ENCODE results near the gene CELA3A. TPM values are rescaled to one million over a fixed set of nuclear protein-coding genes. Genes with fewer than 3 reads are reported as not detected.

CELA3A gene, protein sequence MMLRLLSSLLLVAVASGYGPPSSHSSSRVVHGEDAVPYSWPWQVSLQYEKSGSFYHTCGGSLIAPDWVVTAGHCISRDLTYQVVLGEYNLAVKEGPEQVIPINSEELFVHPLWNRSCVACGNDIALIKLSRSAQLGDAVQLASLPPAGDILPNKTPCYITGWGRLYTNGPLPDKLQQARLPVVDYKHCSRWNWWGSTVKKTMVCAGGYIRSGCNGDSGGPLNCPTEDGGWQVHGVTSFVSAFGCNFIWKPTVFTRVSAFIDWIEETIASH
- not detected in 2 replicates for total RNA-seq

DNA sequence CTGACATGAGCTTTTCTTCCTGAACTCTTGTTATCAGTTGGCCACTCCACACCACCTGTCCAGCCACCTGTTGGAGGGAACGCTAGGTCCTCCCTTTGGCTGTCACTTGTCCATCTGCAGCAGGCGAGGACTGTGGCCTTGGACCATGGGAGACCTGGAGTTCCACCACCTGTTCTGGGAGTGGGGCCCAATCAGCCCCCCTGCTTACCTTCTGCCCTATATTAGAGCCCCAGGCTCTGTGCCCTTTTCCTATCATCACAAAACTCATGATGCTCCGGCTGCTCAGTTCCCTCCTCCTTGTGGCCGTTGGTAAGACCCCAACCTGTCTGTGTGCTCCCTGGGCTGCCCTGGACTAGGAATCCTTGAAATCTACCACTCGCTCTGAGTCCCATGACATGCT is at the start of gene CELA3A:
TSS of gene CELA3A (plus strand) at position 249 of the 400 bp plus-strand sequence. CDS start at position 267, 18 bp downstream.

DNA sequence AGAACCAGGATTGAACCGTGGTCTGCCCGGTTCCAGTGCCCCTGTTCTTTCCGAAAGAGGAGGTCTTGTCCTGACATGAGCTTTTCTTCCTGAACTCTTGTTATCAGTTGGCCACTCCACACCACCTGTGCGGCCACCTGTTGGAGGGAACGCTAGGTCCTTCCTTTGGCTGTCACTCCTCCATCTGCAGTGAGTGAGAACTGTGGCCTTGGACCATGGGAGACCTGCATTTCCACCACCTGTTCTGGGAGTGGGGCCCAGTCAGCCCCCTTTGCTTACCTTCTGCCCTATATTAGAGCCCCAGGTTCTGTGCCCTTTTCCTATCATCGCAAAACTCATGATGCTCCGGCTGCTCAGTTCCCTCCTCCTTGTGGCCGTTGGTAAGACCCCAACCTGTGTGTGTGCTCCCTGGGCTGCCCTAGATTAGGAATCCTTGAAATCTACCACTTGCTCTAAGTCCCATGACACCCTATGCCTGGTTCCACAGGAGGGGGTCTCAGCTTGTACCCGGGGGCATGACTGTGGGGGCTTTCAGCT is 24.7 kb upstream of the CELA3A start, which contains the start of gene CELA3B:
TSS of gene CELA3B (plus strand) at position 320 of the 537 bp plus-strand sequence. CDS start at position 338, 18 bp downstream.

DNA sequence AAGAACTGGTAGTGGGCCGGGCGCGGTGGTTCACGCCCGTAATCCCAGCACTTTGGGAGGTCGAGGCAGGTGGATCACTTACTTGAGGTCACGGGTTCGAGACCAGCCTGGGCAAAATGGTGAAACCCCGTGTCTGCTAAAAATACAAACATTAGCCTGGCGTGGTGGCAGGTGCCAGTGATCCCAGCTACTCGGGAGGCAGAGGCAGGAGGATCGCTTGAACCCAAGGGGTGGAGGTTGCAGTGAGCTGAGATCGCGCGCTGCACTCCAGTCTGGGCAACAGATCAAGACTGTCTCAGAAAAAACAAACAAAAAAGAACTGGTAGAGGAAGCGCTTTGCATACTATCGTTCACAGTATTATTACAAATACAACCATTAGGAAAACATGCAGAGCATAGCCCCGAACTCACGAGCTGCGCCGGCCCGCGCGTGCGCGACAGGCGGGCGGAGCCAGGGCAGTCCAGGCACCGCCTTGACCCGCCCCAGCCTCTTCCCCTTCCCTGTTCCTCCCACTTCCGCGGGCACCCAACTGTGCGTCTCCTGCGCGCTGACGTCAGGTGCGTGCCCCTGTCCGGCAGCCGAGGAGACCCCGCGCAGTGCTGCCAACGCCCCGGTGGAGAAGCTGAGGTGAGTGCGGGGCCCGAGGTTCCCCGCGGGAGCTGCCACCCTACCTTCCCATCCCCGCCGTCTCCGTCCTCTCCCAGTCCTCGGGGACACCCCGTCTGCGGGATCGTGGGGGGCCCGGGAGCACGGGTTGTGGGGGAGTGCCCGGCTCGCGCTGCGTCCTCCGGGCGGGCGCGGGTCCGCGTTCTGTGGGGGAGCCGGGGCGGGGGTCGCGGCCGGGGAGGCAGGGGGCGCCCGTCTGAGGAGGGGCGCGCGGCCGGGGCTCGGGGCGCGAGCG is 50.9 kb downstream of the CELA3A start, which contains the start of gene CDC42:
TSS of gene CDC42 (plus strand) at position 595 of the 902 bp plus-strand sequence. CDS start 25,770 bp downstream, outside the sequence.

Small RNAs within 50 kb of the gene (small RNA-seq; reads per million reads assigned to genes)
- gene RN7SL186P (not detected), gene RN7SL386P (not detected), gene RNU6-1022P (not detected), gene RNU6-776P (not detected)

Other genes with a start within 250 kb of the CELA3A start
- gene USP48, start 218.5 kb upstream of the CELA3A start, total RNA-seq, result 27.6 and 35.6 TPM in 2 replicates
- gene LDLRAD2, start 189.4 kb upstream of the CELA3A start, total RNA-seq, result not detected in 2 replicates
- 123 and 144 TPM in 2 replicates for gene HSPG2, start 64.3 kb upstream of the CELA3A start, total RNA-seq
- gene CELA3B, start 24.6 kb upstream of the CELA3A start, total RNA-seq, result not detected in 2 replicates
- gene CDC42, start 51.1 kb downstream of the CELA3A start, total RNA-seq, result 284 and 372 TPM in 2 replicates
- under 0.01 TPM in 1 of 2 replicates, not detected in the other for gene WNT4, start 141.4 kb downstream of the CELA3A start, total RNA-seq